ENCODE measurements around the gene PSENEN.

DNA sequence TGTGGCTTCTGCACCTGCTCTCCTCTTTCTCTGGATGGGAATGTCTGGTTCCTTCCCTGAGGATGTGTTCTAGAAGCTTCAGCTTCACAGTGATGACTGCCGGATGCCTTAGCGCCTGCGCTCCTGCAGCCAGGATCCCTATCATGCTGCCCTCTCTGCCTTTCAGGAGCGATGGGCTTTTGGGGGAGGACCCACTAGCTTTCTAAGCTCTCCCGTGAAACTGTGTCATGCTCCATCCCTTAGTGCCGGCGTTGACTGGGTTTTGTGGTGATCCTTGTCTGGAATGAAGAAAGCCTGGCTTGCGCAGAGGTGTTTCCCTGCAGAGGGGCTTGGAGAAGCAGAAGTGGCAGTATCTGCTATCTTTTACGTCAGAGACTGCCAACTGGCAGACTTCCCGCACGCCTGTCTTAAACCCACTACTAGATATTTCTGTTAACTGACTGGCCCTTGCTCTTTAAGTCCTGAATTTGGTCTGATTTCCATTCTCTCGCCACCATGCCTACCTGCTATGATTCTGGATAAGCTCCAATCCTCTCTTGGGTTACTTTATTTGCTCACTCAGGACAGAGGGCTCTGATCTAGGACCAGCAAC lies 31.5 kb upstream of the PSENEN start:
- TF ChIP-seq, protein P1, sequence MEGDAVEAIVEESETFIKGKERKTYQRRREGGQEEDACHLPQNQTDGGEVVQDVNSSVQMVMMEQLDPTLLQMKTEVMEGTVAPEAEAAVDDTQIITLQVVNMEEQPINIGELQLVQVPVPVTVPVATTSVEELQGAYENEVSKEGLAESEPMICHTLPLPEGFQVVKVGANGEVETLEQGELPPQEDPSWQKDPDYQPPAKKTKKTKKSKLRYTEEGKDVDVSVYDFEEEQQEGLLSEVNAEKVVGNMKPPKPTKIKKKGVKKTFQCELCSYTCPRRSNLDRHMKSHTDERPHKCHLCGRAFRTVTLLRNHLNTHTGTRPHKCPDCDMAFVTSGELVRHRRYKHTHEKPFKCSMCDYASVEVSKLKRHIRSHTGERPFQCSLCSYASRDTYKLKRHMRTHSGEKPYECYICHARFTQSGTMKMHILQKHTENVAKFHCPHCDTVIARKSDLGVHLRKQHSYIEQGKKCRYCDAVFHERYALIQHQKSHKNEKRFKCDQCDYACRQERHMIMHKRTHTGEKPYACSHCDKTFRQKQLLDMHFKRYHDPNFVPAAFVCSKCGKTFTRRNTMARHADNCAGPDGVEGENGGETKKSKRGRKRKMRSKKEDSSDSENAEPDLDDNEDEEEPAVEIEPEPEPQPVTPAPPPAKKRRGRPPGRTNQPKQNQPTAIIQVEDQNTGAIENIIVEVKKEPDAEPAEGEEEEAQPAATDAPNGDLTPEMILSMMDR (IDR thresholded peaks at IDR 0.05; ENCODE audit: poor library complexity), result no peak
- TF ChIP-seq EZH2 (IDR thresholded peaks at IDR 0.05; ENCODE audit: borderline replicate concordance) (no peak), EZH2phosphoT487 (IDR thresholded peaks at IDR 0.05; ENCODE audit: low read depth, severe bottlenecking, unreplicated experiment) (no peak)
